Choroid plexus epithelial cell (primary cell): ENCODE measurements around the gene CABLES2.

ENCODE experiments used
- DNase-seq: peaks from one replicate; pipeline ENCODE4 v3.0.0-alpha.2; 2010; ENCODE audit warnings: low read depth
- H3K4me3 ChIP-seq: 2 replicates; pipeline ENCODE4 v1.5.1; 2011; ENCODE audit warnings: low read depth, mild to moderate bottlenecking, control low read depth, low read length, moderate library complexity
- CTCF ChIP-seq: conservative IDR thresholded peaks from 2 replicates; pipeline ENCODE4 v1.5.1; 2011; ENCODE audit warnings: low read depth, mild to moderate bottlenecking, control low read depth, inconsistent platforms, low read length, moderate library complexity

CABLES2 gene

GRCh38 chr20:62433658-62434497 is 26.8 kb upstream of the CABLES2 start:
- no peak for DNase-seq
- no peak for TF ChIP-seq CTCF
- no peak overlapping the region for H3K4me3 ChIP-seq

- H3K4me3 ChIP-seq = no peak overlapping the region
- no peak for TF ChIP-seq CTCF
- DNase-seq = no peak
Observed at GRCh38 chr20:62430866-62431447, 23.9 kb upstream of the CABLES2 start.

GRCh38 chr20:62430311-62430853 is 23.3 kb upstream of the CABLES2 start:
- TF ChIP-seq CTCF = no peak
- no peak for DNase-seq
- no peak overlapping the region for H3K4me3 ChIP-seq

- no peak for DNase-seq
- H3K4me3 ChIP-seq = no peak overlapping the region
- TF ChIP-seq CTCF = no peak
Observed at GRCh38 chr20:62429455-62430310, 22.6 kb upstream of the CABLES2 start.

- DNase-seq = no peak
- no peak overlapping the region for H3K4me3 ChIP-seq
- TF ChIP-seq CTCF = no peak
Observed at GRCh38 chr20:62428396-62429295, 21.6 kb upstream of the CABLES2 start.

GRCh38 chr20:62428002-62428372 is 20.9 kb upstream of the CABLES2 start:
- DNase-seq = no peak
- no peak overlapping the region for H3K4me3 ChIP-seq
- TF ChIP-seq CTCF = no peak
